Fibroblast of villous mesenchyme (primary cell): ENCODE data around the gene THSD7B. TPM values are rescaled to one million over a fixed set of nuclear protein-coding genes. Genes with fewer than 3 reads are reported as not detected.

Experiments
- DNase-seq: peaks from one replicate; pipeline ENCODE4 v3.0.0-alpha.2; 2010; ENCODE audit warnings: low read depth
- H3K4me3 ChIP-seq: 2 replicates; pipeline ENCODE4 v1.5.1; 2011; ENCODE audit warnings: low read depth, mild to moderate bottlenecking, low read length
- CTCF ChIP-seq: IDR thresholded peaks from 2 replicates; pipeline ENCODE4 v1.5.1; 2012; ENCODE audit warnings: low read depth, mild to moderate bottlenecking, low read length; ENCODE audit not compliant: insufficient read depth
- total RNA-seq: library from RNA; depleted of rRNA; stranded (reverse); fragments of >200 nt; gene quantifications from 2 replicates; pipeline ENCODE4 v1.2.3, GENCODE V29; 2012

THSD7B gene
- total RNA-seq, 1 donor, result 1.3 TPM

- no peak overlapping the region for H3K4me3 ChIP-seq
- peak; percentile 66 for DNase-seq
- TF ChIP-seq CTCF, result no peak
Observed at GRCh38 chr2:137220438-137220993, 455.2 kb downstream of the THSD7B start.

GRCh38 chr2:137221797-137222492 is 456.6 kb downstream of the THSD7B start:
- no peak for TF ChIP-seq CTCF
- DNase-seq, result no peak
- H3K4me3 ChIP-seq, result no peak overlapping the region

- TF ChIP-seq CTCF, result no peak
- no peak overlapping the region for H3K4me3 ChIP-seq
- DNase-seq, result no peak
Observed at GRCh38 chr2:137223722-137224121, 458.4 kb downstream of the THSD7B start.

- peak; percentile 18 for DNase-seq
- TF ChIP-seq CTCF, result no peak
- no peak overlapping the region for H3K4me3 ChIP-seq
Observed at GRCh38 chr2:137228566-137228965, 463.2 kb downstream of the THSD7B start.

GRCh38 chr2:137229834-137230233 is 464.5 kb downstream of the THSD7B start:
- peak; percentile 32 for DNase-seq
- TF ChIP-seq CTCF, result no peak
- H3K4me3 ChIP-seq, result no peak overlapping the region

- no peak for DNase-seq
- no peak overlapping the region for H3K4me3 ChIP-seq
- TF ChIP-seq CTCF, result no peak
Observed at GRCh38 chr2:137231628-137232027, 466.3 kb downstream of the THSD7B start.
